GM10266 (cell line): ENCODE data around the gene MYMX.

Experiments used
- DNase-seq: peaks from one replicate; pipeline ENCODE4 v3.0.0; 2012; ENCODE audit errors: extremely low spot score
- CTCF ChIP-seq: IDR thresholded peaks from 2 replicates; pipeline ENCODE4 v1.5.1; 2012; ENCODE audit warnings: mild to moderate bottlenecking, low read depth; ENCODE audit not compliant: control insufficient read depth, insufficient read depth; ENCODE audit errors: missing control alignments

Gene MYMX

GRCh38 chr6:44234101-44235025, 17.6 kb downstream of the MYMX start:
- peak; percentile 71 for DNase-seq
- TF ChIP-seq CTCF: peak; percentile 73

- no peak for TF ChIP-seq CTCF
Measured at GRCh38 chr6:44235269-44235668, 18.5 kb downstream of the MYMX start.

GRCh38 chr6:44235891-44236516, 19.3 kb downstream of the MYMX start:
- DNase-seq: no peak
- no peak for TF ChIP-seq CTCF

More at GRCh38 chr6:44235269-44235668, 18.5 kb downstream of the MYMX start:
- DNase-seq: no peak

- peak; percentile 78 for DNase-seq
- no peak for TF ChIP-seq CTCF
Measured at GRCh38 chr6:44237021-44237812, 20.5 kb downstream of the MYMX start.

- peak; percentile 96 for TF ChIP-seq CTCF
- DNase-seq: peak; percentile 85
Measured at GRCh38 chr6:44237813-44238433, 21.2 kb downstream of the MYMX start.

- no peak for TF ChIP-seq CTCF
- DNase-seq: no peak
Measured at GRCh38 chr6:44238687-44239350, 22.1 kb downstream of the MYMX start.
